Stimulated activated CD8-positive, alpha-beta memory T cell treated with anti-CD3 and anti-CD28 coated beads, Interleukin-15, amount 100 ng/mL, for 1 hour (primary cell): ENCODE data around the gene BAG3.
"Not testable (repeated sequence)": the region's sequence is repeated elsewhere in the genome, so short reads cannot be mapped to it uniquely, and the experiment has no call there.

ENCODE experiments used
- DNase-seq: peaks from one replicate; pipeline ENCODE4 v3.0.0-alpha.2; 2020; ENCODE audit warnings: low read depth

Gene BAG3

GRCh38 chr10:119694608-119695007, 43.4 kb downstream of the BAG3 start:
- DNase-seq = no peak

GRCh38 chr10:119700321-119700954, 49.3 kb downstream of the BAG3 start:
- DNase-seq = no peak

GRCh38 chr10:119701861-119702260, 50.7 kb downstream of the BAG3 start:
- DNase-seq = no peak

GRCh38 chr10:119702583-119702982, 51.4 kb downstream of the BAG3 start:
- DNase-seq = no peak

GRCh38 chr10:119703903-119704508, 52.8 kb downstream of the BAG3 start:
- DNase-seq = no peak

- DNase-seq = no peak
Observed at GRCh38 chr10:119705434-119705831, 54.3 kb downstream of the BAG3 start.

GRCh38 chr10:119706521-119707278, 55.5 kb downstream of the BAG3 start:
- DNase-seq = no peak

GRCh38 chr10:119707331-119707730, 56.2 kb downstream of the BAG3 start:
- not testable (repeated sequence) for DNase-seq

GRCh38 chr10:119710935-119711334, 59.8 kb downstream of the BAG3 start:
- DNase-seq = not testable (repeated sequence)

GRCh38 chr10:119713744-119714483, 62.7 kb downstream of the BAG3 start:
- DNase-seq = no peak

- no peak for DNase-seq
Observed at GRCh38 chr10:119714484-119714816, 63.3 kb downstream of the BAG3 start.

GRCh38 chr10:119715628-119716505, 64.7 kb downstream of the BAG3 start:
- no peak for DNase-seq

GRCh38 chr10:119723161-119723560, 72.0 kb downstream of the BAG3 start:
- no peak for DNase-seq

- no peak for DNase-seq
Observed at GRCh38 chr10:119723624-119724023, 72.4 kb downstream of the BAG3 start.

- DNase-seq = no peak
Observed at GRCh38 chr10:119724593-119725516, 73.7 kb downstream of the BAG3 start.

GRCh38 chr10:119725517-119725827, 74.3 kb downstream of the BAG3 start:
- no peak for DNase-seq

- DNase-seq = peak; percentile 98
Observed at GRCh38 chr10:119725828-119726675, 74.9 kb downstream of the BAG3 start, which contains the start of gene INPP5F. INPP5F (plus strand) TSS chr10:119726050; CDS start chr10:119726263, 213 bp downstream.

- DNase-seq = no peak
Observed at GRCh38 chr10:119726676-119727261, 75.6 kb downstream of the BAG3 start.
